GM19438 (cell line): Measurements from ENCODE around the gene POU2F2.

Experiments used
- ATAC-seq: cut with Tn5 transposase; IDR thresholded peaks from one replicate; pipeline ENCODE4 v1.9.1; 2021; ENCODE audit warnings: low read depth; ENCODE audit not compliant: unreplicated experiment

POU2F2 gene

GRCh38 chr19:42129399-42130253 is 2.6 kb downstream of the POU2F2 start:
- peak; percentile 54 for ATAC-seq

- no peak for ATAC-seq
Observed at GRCh38 chr19:42126574-42126973, 5.7 kb downstream of the POU2F2 start.

GRCh38 chr19:42125536-42125935 is 6.7 kb downstream of the POU2F2 start:
- ATAC-seq: no peak

GRCh38 chr19:42124386-42124901 is 7.8 kb downstream of the POU2F2 start:
- ATAC-seq: no peak

GRCh38 chr19:42123765-42124164 is 8.5 kb downstream of the POU2F2 start:
- no peak for ATAC-seq

GRCh38 chr19:42122691-42123607 is 9.3 kb downstream of the POU2F2 start:
- no peak for ATAC-seq

GRCh38 chr19:42121656-42122069 is 10.6 kb downstream of the POU2F2 start:
- ATAC-seq: no peak

GRCh38 chr19:42121036-42121621 is 11.1 kb downstream of the POU2F2 start:
- ATAC-seq: no peak

GRCh38 chr19:42120276-42120980 is 11.8 kb downstream of the POU2F2 start:
- ATAC-seq: no peak

GRCh38 chr19:42117076-42117475 is 15.2 kb downstream of the POU2F2 start:
- no peak for ATAC-seq

GRCh38 chr19:42116308-42117075 is 15.8 kb downstream of the POU2F2 start:
- no peak for ATAC-seq

GRCh38 chr19:42115705-42116104 is 16.5 kb downstream of the POU2F2 start:
- ATAC-seq: no peak

- ATAC-seq: no peak
Observed at GRCh38 chr19:42115219-42115618, 17.0 kb downstream of the POU2F2 start.

- peak; percentile 52 for ATAC-seq
Observed at GRCh38 chr19:42114412-42114811, 17.8 kb downstream of the POU2F2 start.

- peak; percentile 52 for ATAC-seq
Observed at GRCh38 chr19:42113641-42114348, 18.5 kb downstream of the POU2F2 start.

- no peak for ATAC-seq
Observed at GRCh38 chr19:42111811-42112210, 20.4 kb downstream of the POU2F2 start.

GRCh38 chr19:42111384-42111783 is 20.9 kb downstream of the POU2F2 start:
- no peak for ATAC-seq

GRCh38 chr19:42110658-42111057 is 21.6 kb downstream of the POU2F2 start:
- ATAC-seq: no peak

- ATAC-seq: no peak
Observed at GRCh38 chr19:42109896-42110295, 22.4 kb downstream of the POU2F2 start.
